Ovary (tissue), 3 donors: ENCODE measurements around the gene PEX1.
"Not testable (repeated sequence)": the region's sequence is repeated elsewhere in the genome, so short reads cannot be mapped to it uniquely, and the experiment has no call there.

Source experiments
- CTCF ChIP-seq, 3 donors: fragments of 450-650 bp in 2 of 3; fragments of 200-600 bp in 1 of 3; IDR thresholded peaks; one replicate each; pipeline versions ENCODE4 v1.5.1 to v1.8.0; 2016 to 2022; ENCODE audit warnings: antibody characterized with exemption in 3 of 3, mild to moderate bottlenecking in 1 of 3
- EP300 ChIP-seq: sonication (generic); formaldehyde crosslinking; IDR thresholded peaks from one replicate; pipeline ENCODE4 v1.6.1; 2017; ENCODE audit warnings: antibody characterized with exemption
- POLR2A ChIP-seq: fragments of 450-650 bp; IDR thresholded peaks from one replicate; pipeline ENCODE4 v1.6.1; 2017; ENCODE audit warnings: antibody characterized with exemption, mild to moderate bottlenecking, moderate library complexity
- donor health status: DM: no; HTN: no; CAD: no.

DNA sequence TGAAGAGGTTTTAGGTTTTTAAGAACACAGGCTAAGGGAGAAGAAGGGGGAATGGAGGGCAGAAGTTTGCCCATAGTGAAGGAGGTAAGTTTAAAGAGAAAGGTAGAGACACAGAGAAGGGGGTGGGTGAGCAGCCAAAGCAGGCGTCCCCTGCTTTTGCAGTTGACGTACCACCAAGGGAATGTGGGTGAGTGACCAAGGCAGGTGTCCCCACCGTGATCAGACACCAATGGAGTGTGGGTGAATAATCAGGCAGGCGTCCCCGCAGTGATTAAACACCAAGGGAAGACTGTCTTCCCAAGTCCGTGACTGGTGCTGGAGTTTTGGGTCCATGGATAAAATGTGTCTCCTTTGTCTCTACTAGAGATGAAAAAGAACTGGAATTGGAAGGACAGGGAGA, 44.1 kb downstream of the PEX1 start:
- not testable (repeated sequence) for TF ChIP-seq CTCF (IDR thresholded peaks at IDR 0.05); POLR2A; EP300
